OCI-LY3 (cell line): ENCODE results near the gene GORASP2.
"Not testable (repeated sequence)": the region's sequence is repeated elsewhere in the genome, so short reads cannot be mapped to it uniquely, and the experiment has no call there.

Experiments used
- EZH2phosphoT487 ChIP-seq: fragments of 200-600 bp; shearing (Covaris generic); IDR thresholded peaks from 2 replicates; pipeline ENCODE4 v1.6.1; 2018; ENCODE audit warnings: antibody characterized with exemption, mixed run types, low read depth
- TF ChIP-seq, protein P1 (sequence below): fragments of 200-600, 300-600 bp; sonication (generic); IDR thresholded peaks from 2 replicates; pipeline ENCODE4 v1.5.1; 2014; ENCODE audit warnings: antibody characterized with exemption, low read length, low read depth

DNA sequence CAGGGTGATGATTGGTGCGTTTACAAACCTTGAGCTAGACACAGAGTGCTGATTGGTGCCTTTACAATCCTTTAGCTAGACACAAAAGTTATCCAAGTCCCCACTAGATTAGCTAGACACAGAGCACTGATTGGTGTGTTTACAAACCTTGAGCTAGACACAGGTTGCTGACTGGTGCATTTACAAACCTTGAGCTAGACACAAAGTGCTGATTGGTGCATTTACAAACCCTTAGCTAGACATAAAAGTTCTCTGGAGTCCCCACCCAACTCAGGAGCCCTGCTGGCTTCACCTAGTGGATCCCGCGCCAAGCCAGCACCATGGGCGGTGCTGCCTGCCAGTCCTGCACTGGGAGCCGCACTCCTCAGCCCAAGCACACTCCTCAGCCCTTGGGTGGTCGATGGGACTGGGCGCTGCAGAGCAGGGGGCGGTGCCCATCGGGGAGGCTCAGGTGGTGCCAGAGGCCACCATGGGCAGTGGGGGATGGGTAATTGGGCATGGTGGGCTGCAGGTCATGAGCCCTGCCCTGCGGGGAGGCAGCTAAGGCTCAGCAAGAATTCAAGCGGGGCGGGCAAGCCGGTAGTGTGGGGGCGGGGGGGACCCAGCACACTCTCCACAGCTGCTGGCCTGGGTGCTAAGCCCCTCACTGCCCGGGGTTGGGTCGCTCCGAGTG, 13.9 kb upstream of the GORASP2 start:
- TF ChIP-seq, protein P1, sequence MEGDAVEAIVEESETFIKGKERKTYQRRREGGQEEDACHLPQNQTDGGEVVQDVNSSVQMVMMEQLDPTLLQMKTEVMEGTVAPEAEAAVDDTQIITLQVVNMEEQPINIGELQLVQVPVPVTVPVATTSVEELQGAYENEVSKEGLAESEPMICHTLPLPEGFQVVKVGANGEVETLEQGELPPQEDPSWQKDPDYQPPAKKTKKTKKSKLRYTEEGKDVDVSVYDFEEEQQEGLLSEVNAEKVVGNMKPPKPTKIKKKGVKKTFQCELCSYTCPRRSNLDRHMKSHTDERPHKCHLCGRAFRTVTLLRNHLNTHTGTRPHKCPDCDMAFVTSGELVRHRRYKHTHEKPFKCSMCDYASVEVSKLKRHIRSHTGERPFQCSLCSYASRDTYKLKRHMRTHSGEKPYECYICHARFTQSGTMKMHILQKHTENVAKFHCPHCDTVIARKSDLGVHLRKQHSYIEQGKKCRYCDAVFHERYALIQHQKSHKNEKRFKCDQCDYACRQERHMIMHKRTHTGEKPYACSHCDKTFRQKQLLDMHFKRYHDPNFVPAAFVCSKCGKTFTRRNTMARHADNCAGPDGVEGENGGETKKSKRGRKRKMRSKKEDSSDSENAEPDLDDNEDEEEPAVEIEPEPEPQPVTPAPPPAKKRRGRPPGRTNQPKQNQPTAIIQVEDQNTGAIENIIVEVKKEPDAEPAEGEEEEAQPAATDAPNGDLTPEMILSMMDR: not testable (repeated sequence)
- not testable (repeated sequence) for TF ChIP-seq EZH2phosphoT487
